Smooth muscle cell (in vitro differentiated cells): ENCODE results near the gene SORCS1. TPM values are rescaled to one million over a fixed set of nuclear protein-coding genes. Genes with fewer than 3 reads are reported as not detected.

Experiments
- DNase-seq: peaks from one replicate; lab custom pipeline; 2025; ENCODE audit not compliant: unreplicated experiment; lab: John Stamatoyannopoulos, UW
- H2AFZ ChIP-seq: fragments of 200-600 bp; sonication (generic); 2 replicates; pipeline ENCODE4 v1.6.0; 2016; ENCODE audit warnings: antibody characterized with exemption, low read depth, mild to moderate bottlenecking
- H3F3A ChIP-seq: fragments of 200-600 bp; sonication (generic); 2 replicates; pipeline ENCODE4 v1.6.0; 2017; ENCODE audit warnings: antibody characterized with exemption, low read depth
- H3K27ac ChIP-seq: fragments of 200-600 bp; sonication (generic); 2 replicates; pipeline ENCODE4 v1.5.1; 2016; ENCODE audit warnings: low read depth, mild to moderate bottlenecking
- H3K27me3 ChIP-seq: fragments of 200-600 bp; sonication (generic); 2 replicates; pipeline ENCODE4 v1.6.1; 2016; ENCODE audit warnings: low read depth, mild to moderate bottlenecking
- H3K36me3 ChIP-seq: fragments of 200-600 bp; sonication (generic); 2 replicates; pipeline ENCODE4 v1.5.1; 2016; ENCODE audit warnings: low read depth
- H3K4me1 ChIP-seq: fragments of 200-600 bp; sonication (generic); 2 replicates; pipeline ENCODE4 v1.5.1; 2016; ENCODE audit warnings: low read depth
- H3K4me2 ChIP-seq: fragments of 200-600 bp; sonication (generic); 2 replicates; pipeline ENCODE4 v1.6.0; 2016; ENCODE audit warnings: mild to moderate bottlenecking
- H3K4me3 ChIP-seq: fragments of 200-600 bp; sonication (generic); 2 replicates; pipeline ENCODE4 v1.5.1; 2016; ENCODE audit warnings: mild to moderate bottlenecking
- H3K79me2 ChIP-seq: fragments of 200-600 bp; sonication (generic); 2 replicates; pipeline ENCODE4 v1.6.0; 2016; ENCODE audit warnings: low read depth, mild to moderate bottlenecking
- H3K9ac ChIP-seq: fragments of 200-600 bp; sonication (generic); 2 replicates; pipeline ENCODE4 v1.6.0; 2016; ENCODE audit warnings: low read depth
- H3K9me3 ChIP-seq: fragments of 200-600 bp; sonication (generic); replicated peaks from 2 replicates; pipeline ENCODE4 v1.5.1; 2016; ENCODE audit warnings: low read depth
- H4K20me1 ChIP-seq: fragments of 200-600 bp; sonication (generic); 2 replicates; pipeline ENCODE4 v1.6.0; 2016; ENCODE audit warnings: low read depth
- CTCF ChIP-seq: fragments of 200-600 bp; sonication (generic); IDR thresholded peaks from 2 replicates; pipeline ENCODE4 v1.5.1; 2017; ENCODE audit warnings: borderline replicate concordance, mild to moderate bottlenecking, antibody characterized with exemption; ENCODE audit not compliant: insufficient read depth, poor library complexity, severe bottlenecking
- WGBS: methylation state at CpG from one replicate; pipeline ENCODE4 v1.1.7; 2016; ENCODE audit warnings: low lambda C conversion rate; 5-methylcytosine and 5-hydroxymethylcytosine counted together
- polyA plus RNA-seq: library from polyadenylated mRNA; unstranded; fragments of >200 nt; fragmentation: Nextera tagmentation; extraction: Ambion mirVana; gene quantifications from 2 replicates; pipeline ENCODE4 v1.2.1, GENCODE V29; 2016
- total RNA-seq: library from RNA; depleted of rRNA; stranded (reverse); fragments of >200 nt; gene quantifications from 2 replicates; pipeline ENCODE4 v1.2.3, GENCODE V29; 2014

The SORCS1 gene
- total and polyA plus RNA-seq, 2 experiments from 2014 or later, result 0.67 TPM; not detected in 1

DNA sequence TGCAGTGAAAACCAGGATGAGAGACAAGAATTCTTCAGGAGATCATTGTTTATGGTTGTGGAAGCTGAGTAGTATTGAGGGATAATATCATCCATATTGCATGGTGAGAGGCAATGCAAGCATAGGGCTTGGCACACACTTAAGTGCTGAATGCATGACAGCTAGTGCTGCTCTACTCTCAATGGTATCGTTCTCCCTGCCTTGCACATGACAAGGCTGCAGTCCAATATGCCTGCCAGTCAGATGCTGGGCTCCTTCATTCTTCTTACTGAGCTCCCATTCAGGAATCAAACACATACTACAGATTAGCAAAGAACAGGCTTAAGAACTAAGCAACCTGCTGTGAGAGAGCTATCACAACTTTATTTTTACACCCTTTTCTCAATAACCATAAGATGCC lies 72.2 kb downstream of the SORCS1 start:
- no peak overlapping the region for H3K27ac ChIP-seq
- no peaks in the 10 kb centered on the region for H3K9me3 ChIP-seq
- no peak overlapping the region for H3K4me3 ChIP-seq
- no peaks in the 10 kb centered on the region for H3K27me3 ChIP-seq
- no peaks in the 10 kb centered on the region for H3K36me3 ChIP-seq
- TF ChIP-seq CTCF, result no peak
- WGBS, result 73% methylated on average over 1 of the region's 1 CpG
- H3K9ac ChIP-seq, result no peak overlapping the region
- peaks cover 9% of the 10 kb centered on the region for H3K4me1 ChIP-seq
- H3K4me2 ChIP-seq, result no peak overlapping the region
- H4K20me1 ChIP-seq, result no peaks in the 10 kb centered on the region
- no peak for DNase-seq
- H3F3A ChIP-seq, result no peaks in the 10 kb centered on the region
- H2AFZ ChIP-seq, result no peak overlapping the region
- no peaks in the 10 kb centered on the region for H3K79me2 ChIP-seq

DNA sequence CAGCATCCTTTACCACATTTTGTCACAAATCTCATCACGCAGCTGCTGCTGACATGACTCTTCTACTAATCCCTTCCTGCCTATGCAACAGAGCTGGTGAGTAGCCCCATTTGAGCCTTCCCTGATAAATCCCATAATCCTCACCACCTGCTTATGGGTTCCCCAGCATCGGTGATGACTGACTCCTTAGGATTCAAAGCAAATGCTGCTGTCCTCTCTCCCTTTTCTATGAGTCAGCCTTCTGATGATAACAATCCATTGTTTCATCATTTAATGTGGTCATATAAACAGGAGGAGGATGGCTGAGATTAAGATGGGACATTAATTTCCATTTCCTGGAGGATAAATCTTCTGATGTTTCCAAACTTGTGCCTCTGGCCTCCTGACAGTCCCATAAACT lies 73.4 kb downstream of the SORCS1 start:
- WGBS, result 19% methylated on average over 2 of the region's 2 CpGs
- peaks cover 10% of the 10 kb centered on the region for H3K4me1 ChIP-seq
- no peak for TF ChIP-seq CTCF

DNA sequence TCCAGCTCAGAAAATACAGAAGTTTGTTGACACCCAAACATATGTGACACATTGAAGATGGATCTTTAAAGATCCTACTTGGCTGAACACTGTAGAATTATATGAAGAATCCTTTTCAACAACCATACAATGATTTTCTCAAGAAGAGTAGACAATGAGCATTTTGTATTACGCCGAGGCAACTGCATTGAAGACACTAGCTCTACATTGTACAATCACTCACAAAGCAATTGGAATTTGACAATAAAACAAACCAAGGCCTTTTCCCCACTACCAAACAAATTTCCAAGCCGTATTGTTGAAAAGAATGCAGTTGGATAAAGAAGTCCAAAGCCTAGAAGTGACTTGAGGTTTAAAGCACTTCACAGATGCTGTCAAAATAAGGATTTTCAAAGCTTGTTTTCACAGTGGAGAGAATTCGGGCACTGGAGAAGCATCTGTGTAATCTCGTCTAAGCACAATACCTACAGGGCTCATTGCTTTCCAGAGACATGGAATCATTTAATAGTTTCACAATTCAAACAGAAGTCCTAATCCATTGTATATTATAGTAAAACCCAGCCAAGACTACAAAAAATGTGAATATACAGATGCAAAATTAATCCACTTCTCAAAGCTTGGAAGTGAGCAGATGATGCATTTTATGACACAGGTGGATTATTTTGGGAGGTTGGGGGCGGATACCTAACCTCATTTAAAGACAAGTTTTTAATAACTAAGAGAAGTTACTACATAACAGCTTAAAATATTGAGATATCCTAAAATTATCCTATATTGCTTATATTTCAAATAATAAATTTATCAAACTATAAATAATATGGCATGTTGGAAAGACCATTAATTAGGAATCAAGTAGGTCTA lies 78.6 kb downstream of the SORCS1 start:
- Histone ChIP-seq H3F3A (no peaks in the 10 kb centered on the region), H3K9me3 (no peaks in the 10 kb centered on the region), H3K27ac (no peak overlapping the region), H3K4me2 (no peak overlapping the region), H4K20me1 (no peaks in the 10 kb centered on the region), H3K27me3 (no peaks in the 10 kb centered on the region), H3K4me1 (peaks cover 14% of the 10 kb centered on the region), H3K36me3 (no peaks in the 10 kb centered on the region), H3K79me2 (no peaks in the 10 kb centered on the region), H2AFZ (no peak overlapping the region), H3K4me3 (no peak overlapping the region), H3K9ac (no peak overlapping the region)
- TF ChIP-seq CTCF, result no peak
- 90% methylated on average over 6 of the region's 6 CpGs for WGBS
- no peak for DNase-seq

More for the DNA sequence above, 73.4 kb downstream of the SORCS1 start:
- Histone ChIP-seq H3K27me3 (no peaks in the 10 kb centered on the region), H3K9me3 (no peaks in the 10 kb centered on the region), H3K79me2 (no peaks in the 10 kb centered on the region), H2AFZ (no peak overlapping the region), H3K4me3 (no peak overlapping the region), H3K4me2 (no peak overlapping the region), H3K27ac (no peak overlapping the region), H4K20me1 (no peaks in the 10 kb centered on the region), H3F3A (no peaks in the 10 kb centered on the region), H3K9ac (no peak overlapping the region), H3K36me3 (no peaks in the 10 kb centered on the region)
- DNase-seq, result no peak
